Stimulated activated CD4-positive, alpha-beta T cell treated with anti-CD3 and anti-CD28 coated beads, Interleukin-1b, Interleukin-23, amount 100 ng/mL, for 24 hours (primary cell): Measurements from ENCODE around the gene MYO1F.

Experiments used
- DNase-seq, 4 experiments: peaks; one replicate each; pipeline ENCODE4 v3.0.0-alpha.2; 2020; ENCODE audit warnings: low read depth in 4 of 4, low spot score in 1 of 4

MYO1F gene

GRCh38 chr19:8473648-8474476 lies 103.4 kb downstream of the MYO1F start:
- DNase-seq = no peak
